Neural cell (in vitro differentiated cells): ENCODE measurements around the gene PPM1D. TPM values are rescaled to one million over a fixed set of nuclear protein-coding genes. Genes with fewer than 3 reads are reported as not detected.

ENCODE experiments used
- H2AFZ ChIP-seq: fragments of 200-600, 300-800 bp; sonication (generic), shearing (Covaris generic); 2 replicates; pipeline ENCODE4 v1.6.0; 2014; ENCODE audit warnings: low read depth, mild to moderate bottlenecking, antibody characterized with exemption, low read length, moderate library complexity
- H3F3A ChIP-seq: fragments of 200-600 bp; shearing (Covaris generic); 2 replicates; pipeline ENCODE4 v1.6.1; 2016; ENCODE audit warnings: mild to moderate bottlenecking, moderate library complexity, mixed read lengths, antibody characterized with exemption, low read length; ENCODE audit not compliant: insufficient read depth, poor library complexity, severe bottlenecking
- H3K27ac ChIP-seq: fragments of 200-600, 300-800 bp; sonication (generic), shearing (Covaris generic); 2 replicates; pipeline ENCODE4 v1.5.1; 2014; ENCODE audit warnings: mild to moderate bottlenecking, low read length, moderate library complexity
- H3K27me3 ChIP-seq: fragments of 300-800, 200-600 bp; sonication (generic), shearing (Covaris generic); 2 replicates; pipeline ENCODE4 v1.6.0; 2014; ENCODE audit warnings: mild to moderate bottlenecking, low read depth, low read length, moderate library complexity; ENCODE audit not compliant: insufficient read depth
- H3K36me3 ChIP-seq: fragments of 300-800, 200-600 bp; sonication (generic), shearing (Covaris generic); 2 replicates; pipeline ENCODE4 v1.5.1; 2014; ENCODE audit warnings: mild to moderate bottlenecking, antibody characterized with exemption, low read length, moderate library complexity; ENCODE audit not compliant: insufficient read depth
- H3K4me2 ChIP-seq: fragments of 300-800, 200-600 bp; sonication (generic), shearing (Covaris generic); 2 replicates; pipeline ENCODE4 v1.6.0; 2014; ENCODE audit warnings: mild to moderate bottlenecking, low read length
- H3K4me3 ChIP-seq: fragments of 300-800, 200-600 bp; sonication (generic), shearing (Covaris generic); 2 replicates; pipeline ENCODE4 v1.5.1; 2014; ENCODE audit warnings: mild to moderate bottlenecking, low read length, moderate library complexity
- H3K79me2 ChIP-seq: fragments of 200-600 bp; shearing (Covaris generic); replicated peaks from 2 replicates; pipeline ENCODE4 v1.6.0; 2014; ENCODE audit warnings: mild to moderate bottlenecking, low read length, moderate library complexity; ENCODE audit not compliant: insufficient read depth
- H3K9ac ChIP-seq: fragments of 300-800, 200-600 bp; sonication (generic), shearing (Covaris generic); 2 replicates; pipeline ENCODE4 v1.6.1; 2016; ENCODE audit warnings: mild to moderate bottlenecking, low read length, mixed read lengths
- H3K9me2 ChIP-seq: fragments of 200-600 bp; shearing (Covaris generic); 2 replicates; pipeline ENCODE4 v1.6.1; 2016; ENCODE audit warnings: mild to moderate bottlenecking, low read length, mixed read lengths; ENCODE audit not compliant: insufficient read depth
- H3K9me3 ChIP-seq: fragments of 200-600, 300-800 bp; sonication (generic), shearing (Covaris generic); 2 replicates; pipeline ENCODE4 v1.6.1; 2016; ENCODE audit warnings: mild to moderate bottlenecking, mixed run types, low read length, moderate library complexity, mixed read lengths
- H4K20me1 ChIP-seq: fragments of 200-600 bp; shearing (Covaris generic); 2 replicates; pipeline ENCODE4 v1.6.1; 2016; ENCODE audit warnings: mild to moderate bottlenecking, mixed run types; ENCODE audit not compliant: insufficient read depth
- EP300 ChIP-seq: fragments of 450-650 bp; conservative IDR thresholded peaks from 2 replicates; pipeline ENCODE4 v1.6.1; 2014; ENCODE audit warnings: antibody characterized with exemption, mild to moderate bottlenecking, moderate library complexity; ENCODE audit not compliant: poor library complexity, severe bottlenecking
- MXI1 ChIP-seq: fragments of 450-650 bp; conservative IDR thresholded peaks from 2 replicates; pipeline ENCODE4 v1.6.1; 2014; ENCODE audit warnings: antibody characterized with exemption, mild to moderate bottlenecking; ENCODE audit not compliant: poor library complexity, severe bottlenecking
- POLR2AphosphoS5 ChIP-seq: IDR thresholded peaks from 2 replicates; pipeline ENCODE4 v1.6.1; 2012
- RAD21 ChIP-seq: fragments of 450-650 bp; conservative IDR thresholded peaks from 2 replicates; pipeline ENCODE4 v1.6.1; 2014; ENCODE audit warnings: antibody characterized with exemption, mild to moderate bottlenecking, moderate library complexity
- SMC3 ChIP-seq: fragments of 450-650 bp; conservative IDR thresholded peaks from 2 replicates; pipeline ENCODE4 v1.6.1; 2014; ENCODE audit warnings: antibody characterized with exemption, mild to moderate bottlenecking, moderate library complexity; ENCODE audit not compliant: poor library complexity
- TAF1 ChIP-seq: IDR thresholded peaks from 2 replicates; pipeline ENCODE4 v1.6.1; 2012; ENCODE audit warnings: low read depth
- polyA plus RNA-seq: library from polyadenylated mRNA; depleted of rRNA; stranded (reverse); fragments of >200 nt; gene quantifications from 2 replicates; pipeline ENCODE4 v1.2.3, GENCODE V29; 2014
- TF ChIP-seq, protein P1 (sequence below): fragments of 450-650 bp; IDR thresholded peaks from 2 replicates; pipeline ENCODE4 v1.5.1; 2014; ENCODE audit warnings: antibody characterized with exemption, mild to moderate bottlenecking, moderate library complexity; ENCODE audit not compliant: poor library complexity, severe bottlenecking
- TF ChIP-seq, protein P2 (sequence below): IDR thresholded peaks from 2 replicates; pipeline ENCODE4 v1.6.1; 2012; ENCODE audit warnings: borderline replicate concordance

PPM1D gene
- polyA plus RNA-seq, 1 donor from 2014 or later, result 14.7 TPM

GRCh38 chr17:60594734-60595133 lies 5.3 kb upstream of the PPM1D start:
- no peaks in the 10 kb centered on the region for H4K20me1 ChIP-seq

DNA sequence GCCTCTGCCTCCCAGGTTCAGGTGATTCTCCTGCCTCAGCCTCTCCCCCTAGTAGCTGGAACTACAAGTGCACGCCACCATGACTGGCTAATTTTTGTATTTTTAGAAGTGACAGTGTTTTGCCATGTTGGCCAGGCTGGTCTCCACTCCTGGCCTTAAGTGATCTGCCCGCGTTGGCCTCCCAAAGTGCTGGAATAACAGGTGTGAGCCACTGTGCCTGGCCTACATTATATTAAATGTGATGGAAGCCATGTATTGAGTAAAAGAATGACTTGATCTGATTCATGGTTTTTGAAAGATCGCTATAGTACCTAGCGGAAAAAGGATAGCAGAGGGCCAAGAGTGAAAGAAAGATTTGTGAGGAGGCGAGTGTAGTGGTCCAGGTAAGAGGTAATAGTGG lies 2.7 kb upstream of the PPM1D start:
- H3F3A ChIP-seq, result peaks cover 6% of the 10 kb centered on the region
- H3K9ac ChIP-seq, result no peak overlapping the region
- no peaks in the 10 kb centered on the region for H3K27me3 ChIP-seq
- H3K9me3 ChIP-seq, result no peaks in the 10 kb centered on the region
- H3K9me2 ChIP-seq, result no peaks in the 10 kb centered on the region
- no peaks in the 10 kb centered on the region for H3K36me3 ChIP-seq
- no peak overlapping the region for H3K4me2 ChIP-seq
- H3K4me3 ChIP-seq, result no peak overlapping the region
- TF ChIP-seq POLR2AphosphoS5, result no peak
- TF ChIP-seq, protein P1, sequence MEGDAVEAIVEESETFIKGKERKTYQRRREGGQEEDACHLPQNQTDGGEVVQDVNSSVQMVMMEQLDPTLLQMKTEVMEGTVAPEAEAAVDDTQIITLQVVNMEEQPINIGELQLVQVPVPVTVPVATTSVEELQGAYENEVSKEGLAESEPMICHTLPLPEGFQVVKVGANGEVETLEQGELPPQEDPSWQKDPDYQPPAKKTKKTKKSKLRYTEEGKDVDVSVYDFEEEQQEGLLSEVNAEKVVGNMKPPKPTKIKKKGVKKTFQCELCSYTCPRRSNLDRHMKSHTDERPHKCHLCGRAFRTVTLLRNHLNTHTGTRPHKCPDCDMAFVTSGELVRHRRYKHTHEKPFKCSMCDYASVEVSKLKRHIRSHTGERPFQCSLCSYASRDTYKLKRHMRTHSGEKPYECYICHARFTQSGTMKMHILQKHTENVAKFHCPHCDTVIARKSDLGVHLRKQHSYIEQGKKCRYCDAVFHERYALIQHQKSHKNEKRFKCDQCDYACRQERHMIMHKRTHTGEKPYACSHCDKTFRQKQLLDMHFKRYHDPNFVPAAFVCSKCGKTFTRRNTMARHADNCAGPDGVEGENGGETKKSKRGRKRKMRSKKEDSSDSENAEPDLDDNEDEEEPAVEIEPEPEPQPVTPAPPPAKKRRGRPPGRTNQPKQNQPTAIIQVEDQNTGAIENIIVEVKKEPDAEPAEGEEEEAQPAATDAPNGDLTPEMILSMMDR, result no peak
- TF ChIP-seq SMC3, result no peak
- TF ChIP-seq MXI1, result no peak
- no peak for TF ChIP-seq RAD21
- TF ChIP-seq, protein P2, sequence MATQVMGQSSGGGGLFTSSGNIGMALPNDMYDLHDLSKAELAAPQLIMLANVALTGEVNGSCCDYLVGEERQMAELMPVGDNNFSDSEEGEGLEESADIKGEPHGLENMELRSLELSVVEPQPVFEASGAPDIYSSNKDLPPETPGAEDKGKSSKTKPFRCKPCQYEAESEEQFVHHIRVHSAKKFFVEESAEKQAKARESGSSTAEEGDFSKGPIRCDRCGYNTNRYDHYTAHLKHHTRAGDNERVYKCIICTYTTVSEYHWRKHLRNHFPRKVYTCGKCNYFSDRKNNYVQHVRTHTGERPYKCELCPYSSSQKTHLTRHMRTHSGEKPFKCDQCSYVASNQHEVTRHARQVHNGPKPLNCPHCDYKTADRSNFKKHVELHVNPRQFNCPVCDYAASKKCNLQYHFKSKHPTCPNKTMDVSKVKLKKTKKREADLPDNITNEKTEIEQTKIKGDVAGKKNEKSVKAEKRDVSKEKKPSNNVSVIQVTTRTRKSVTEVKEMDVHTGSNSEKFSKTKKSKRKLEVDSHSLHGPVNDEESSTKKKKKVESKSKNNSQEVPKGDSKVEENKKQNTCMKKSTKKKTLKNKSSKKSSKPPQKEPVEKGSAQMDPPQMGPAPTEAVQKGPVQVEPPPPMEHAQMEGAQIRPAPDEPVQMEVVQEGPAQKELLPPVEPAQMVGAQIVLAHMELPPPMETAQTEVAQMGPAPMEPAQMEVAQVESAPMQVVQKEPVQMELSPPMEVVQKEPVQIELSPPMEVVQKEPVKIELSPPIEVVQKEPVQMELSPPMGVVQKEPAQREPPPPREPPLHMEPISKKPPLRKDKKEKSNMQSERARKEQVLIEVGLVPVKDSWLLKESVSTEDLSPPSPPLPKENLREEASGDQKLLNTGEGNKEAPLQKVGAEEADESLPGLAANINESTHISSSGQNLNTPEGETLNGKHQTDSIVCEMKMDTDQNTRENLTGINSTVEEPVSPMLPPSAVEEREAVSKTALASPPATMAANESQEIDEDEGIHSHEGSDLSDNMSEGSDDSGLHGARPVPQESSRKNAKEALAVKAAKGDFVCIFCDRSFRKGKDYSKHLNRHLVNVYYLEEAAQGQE, result no peak
- TF ChIP-seq TAF1, result no peak
- H2AFZ ChIP-seq, result no peak overlapping the region
- no peak overlapping the region for H3K27ac ChIP-seq
- H4K20me1 ChIP-seq, result no peaks in the 10 kb centered on the region
- peaks cover 21% of the 10 kb centered on the region for H3K79me2 ChIP-seq

More at GRCh38 chr17:60594734-60595133, 5.3 kb upstream of the PPM1D start:
- TF ChIP-seq POLR2AphosphoS5 (no peak), RAD21 (no peak), EP300 (no peak), MXI1 (no peak)
- TF ChIP-seq, protein P1, result no peak
- Histone ChIP-seq H3K27ac (no peak overlapping the region), H3K4me3 (no peak overlapping the region), H3K9me3 (no peaks in the 10 kb centered on the region), H3K9me2 (no peaks in the 10 kb centered on the region), H3K4me2 (no peak overlapping the region), H3K27me3 (no peaks in the 10 kb centered on the region), H3K79me2 (no peaks in the 10 kb centered on the region), H3K36me3 (no peaks in the 10 kb centered on the region), H3K9ac (no peak overlapping the region), H2AFZ (no peak overlapping the region), H3F3A (peaks cover 6% of the 10 kb centered on the region)
